Fibroblast of peridontal ligament (primary cell): Measurements from ENCODE around the gene CUL7.
"Not testable (repeated sequence)": the region's sequence is repeated elsewhere in the genome, so short reads cannot be mapped to it uniquely, and the experiment has no call there.

Experiments used
- DNase-seq: peaks from one replicate; pipeline ENCODE4 v3.0.0-alpha.2; 2010; ENCODE audit errors: extremely low read depth

The CUL7 gene

DNA sequence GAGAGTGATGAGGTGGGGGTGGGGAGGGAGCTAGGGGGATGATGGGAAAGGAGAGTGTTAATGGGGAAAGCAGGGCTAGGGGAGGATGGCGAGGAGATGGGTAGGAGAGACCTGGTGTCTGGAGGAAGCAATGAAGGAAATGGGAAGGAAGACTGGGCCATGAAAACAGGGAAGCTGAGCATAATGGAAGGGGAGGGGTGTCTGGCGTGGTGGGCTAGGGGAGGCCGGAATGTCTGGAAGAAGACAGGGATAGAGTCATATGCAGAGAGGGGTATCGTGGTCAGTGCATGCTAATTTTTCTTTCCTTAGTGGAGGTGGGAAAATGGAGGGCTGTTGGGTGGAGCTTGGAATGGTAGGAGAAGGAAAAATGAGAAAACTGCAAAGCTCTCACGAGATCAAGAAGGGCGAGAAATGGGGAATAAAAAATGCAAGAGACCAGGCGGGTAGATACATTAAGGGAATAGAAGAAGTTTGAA lies 39.2 kb downstream of the CUL7 start:
- peak; percentile 64 for DNase-seq

DNA sequence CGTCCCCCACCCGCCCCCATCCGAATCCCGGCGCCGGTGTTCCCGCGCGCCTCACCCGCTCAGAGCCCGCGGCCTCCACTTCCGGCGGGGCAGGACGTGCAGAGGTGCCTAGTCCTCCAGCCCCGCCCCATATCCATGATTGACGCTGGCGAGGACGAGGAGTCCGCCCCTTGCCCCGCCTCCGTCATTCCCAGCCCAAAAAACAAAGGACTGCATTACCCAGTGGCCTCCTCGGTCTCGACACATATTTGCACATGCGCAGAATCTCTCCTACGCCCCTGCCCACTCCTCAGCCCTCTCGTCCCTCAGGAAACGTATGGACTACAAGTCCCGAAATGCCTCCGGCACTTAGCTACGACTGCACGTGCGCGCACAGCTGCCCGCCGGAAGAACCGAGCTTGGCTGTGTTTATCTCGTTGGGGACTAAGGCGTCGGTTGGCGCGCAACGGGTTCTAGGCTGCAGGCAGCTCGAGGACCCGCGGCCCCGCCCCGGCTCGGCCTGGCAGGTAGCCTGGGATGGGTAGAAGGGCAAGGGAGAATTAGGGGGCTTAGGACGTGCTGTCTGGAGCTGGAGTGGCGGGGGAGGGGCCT lies 39.7 kb downstream of the CUL7 start, which contains the start of the genes KLHDC3 and MEA1:
TSS of gene KLHDC3 (plus strand) at position 407 of the 591 bp plus-strand sequence. CDS start 2,944 bp downstream, outside the sequence.
TSS of gene MEA1 (minus strand) at position 104 of the 591 bp plus-strand sequence. CDS start 133 bp downstream, outside the sequence.
- peak; percentile 100 for DNase-seq

GRCh38 chr6:43013097-43013842 lies 40.4 kb downstream of the CUL7 start:
- peak; percentile 41 for DNase-seq

GRCh38 chr6:43012364-43012763 lies 41.3 kb downstream of the CUL7 start:
- DNase-seq: no peak

GRCh38 chr6:43011207-43011606 lies 42.4 kb downstream of the CUL7 start:
- no peak for DNase-seq

- DNase-seq: peak; percentile 26
These were observed 44.5 kb downstream of the CUL7 start for GRCh38 chr6:43009124-43009523.

GRCh38 chr6:43007126-43007525 lies 46.5 kb downstream of the CUL7 start:
- no peak for DNase-seq

DNA sequence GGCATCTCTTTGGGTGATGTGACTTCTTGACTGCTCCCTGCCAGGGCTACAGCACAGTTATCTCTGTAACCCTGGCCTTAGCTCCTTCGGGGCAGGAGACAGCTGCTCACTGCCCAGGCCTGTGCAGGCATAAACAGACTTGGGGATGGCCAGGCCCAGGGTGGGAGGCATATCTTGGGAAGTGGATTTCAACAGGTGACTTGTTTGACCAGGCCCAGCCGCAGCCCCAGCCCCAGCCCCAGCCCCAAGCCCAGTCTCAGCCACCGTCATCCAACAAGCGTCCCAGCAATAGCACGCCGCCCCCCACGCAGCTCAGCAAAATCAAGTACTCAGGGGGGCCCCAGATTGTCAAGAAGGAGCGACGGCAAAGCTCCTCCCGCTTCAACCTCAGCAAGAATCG lies 47.4 kb downstream of the CUL7 start:
- no peak for DNase-seq

GRCh38 chr6:43005844-43006243 lies 47.8 kb downstream of the CUL7 start:
- no peak for DNase-seq

DNA sequence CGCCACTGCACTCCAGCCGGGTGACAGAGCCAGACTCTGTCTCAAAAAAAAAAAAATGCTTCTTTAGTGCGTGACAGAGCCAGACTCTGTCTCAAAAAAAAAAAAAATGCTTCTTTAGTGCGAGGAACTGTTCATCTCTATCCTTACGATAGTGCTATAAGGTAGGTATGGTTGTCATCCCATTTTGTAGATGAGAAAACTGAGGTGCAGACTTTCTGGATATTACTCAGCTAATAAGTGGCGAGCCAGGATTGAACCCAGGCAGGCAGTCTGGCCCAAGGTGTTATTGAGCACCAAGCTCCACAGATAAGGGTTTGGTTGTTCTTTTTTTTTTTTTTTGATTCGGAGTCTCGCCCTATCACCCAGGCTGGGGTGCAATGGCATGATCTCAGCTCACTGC lies 51.8 kb downstream of the CUL7 start:
- no peak for DNase-seq

DNA sequence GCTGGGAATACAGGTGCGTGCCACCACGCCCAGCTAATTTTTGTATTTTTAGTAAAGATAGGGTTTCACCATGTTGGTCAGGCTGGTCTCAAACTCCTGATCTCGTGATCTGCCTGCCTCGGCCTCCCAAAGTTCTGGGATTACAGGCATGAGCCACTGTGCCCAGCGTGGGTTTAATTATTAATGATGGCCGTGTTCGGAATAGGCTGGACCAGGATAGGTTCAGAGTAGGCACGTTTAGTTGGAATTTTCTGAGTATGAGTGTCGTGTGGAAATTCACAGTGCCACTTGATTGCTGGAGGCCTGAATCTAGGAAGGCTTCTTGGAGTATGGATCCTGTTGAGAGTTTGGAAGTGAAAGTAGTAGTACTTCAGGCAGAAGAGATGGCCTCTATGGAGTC lies 55.4 kb downstream of the CUL7 start:
- DNase-seq: not testable (repeated sequence)

- DNase-seq: no peak
These were observed 57.1 kb downstream of the CUL7 start for GRCh38 chr6:42996513-42996912.

DNA sequence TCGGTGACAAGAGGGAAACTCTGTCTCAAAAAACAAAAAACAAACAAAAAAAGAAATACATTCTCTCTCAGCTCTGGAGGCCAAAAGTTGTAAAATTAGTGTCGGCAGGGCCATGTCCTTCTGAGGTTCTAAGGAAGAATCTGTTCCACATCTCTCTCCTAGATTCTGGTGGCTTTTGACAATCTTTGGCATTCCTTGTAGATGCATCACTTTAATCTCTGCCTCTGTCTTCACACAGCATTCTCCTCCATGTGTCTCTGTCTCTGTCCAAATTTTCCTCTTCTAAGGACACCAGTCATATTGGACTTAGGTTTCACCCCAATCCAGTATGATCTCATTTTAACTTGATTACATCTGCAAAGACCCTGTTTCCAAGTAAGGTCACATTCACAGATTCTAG lies 60.2 kb downstream of the CUL7 start:
- DNase-seq: no peak

GRCh38 chr6:42989923-42990322 lies 63.7 kb downstream of the CUL7 start:
- no peak for DNase-seq

GRCh38 chr6:42988486-42989020 lies 65.1 kb downstream of the CUL7 start:
- peak; percentile 76 for DNase-seq
